Neural progenitor cell (in vitro differentiated cells): ENCODE results near the gene ZNF524. TPM values are rescaled to one million over a fixed set of nuclear protein-coding genes. Genes with fewer than 3 reads are reported as not detected.

Experiments
- DNase-seq: peaks from one replicate; pipeline ENCODE4 v3.0.0-alpha.2; 2016; ENCODE audit warnings: low spot score
- H2AFZ ChIP-seq: fragments of 200-600 bp; sonication (generic); replicated peaks from 2 replicates; pipeline ENCODE4 v1.6.1; 2016; ENCODE audit warnings: antibody characterized with exemption
- H3F3A ChIP-seq: fragments of 200-600 bp; sonication (generic); 2 replicates; pipeline ENCODE4 v1.6.1; 2016; ENCODE audit warnings: antibody characterized with exemption, low read depth
- H3K27ac ChIP-seq: fragments of 200-600 bp; sonication (generic); 2 replicates; pipeline ENCODE4 v1.5.1; 2016; ENCODE audit warnings: mild to moderate bottlenecking
- H3K27me3 ChIP-seq: fragments of 200-600 bp; sonication (generic); 2 replicates; pipeline ENCODE4 v1.6.1; 2016; ENCODE audit warnings: mild to moderate bottlenecking, moderate library complexity
- H3K36me3 ChIP-seq: fragments of 200-600 bp; sonication (generic); 2 replicates; pipeline ENCODE4 v1.5.1; 2016
- H3K4me1 ChIP-seq: fragments of 200-600 bp; sonication (generic); 2 replicates; pipeline ENCODE4 v1.6.1; 2016; ENCODE audit warnings: mixed run types
- H3K4me2 ChIP-seq: fragments of 200-600 bp; sonication (generic); 2 replicates; pipeline ENCODE4 v1.6.1; 2016
- H3K4me3 ChIP-seq: fragments of 200-600 bp; sonication (generic); 2 replicates; pipeline ENCODE4 v1.5.1; 2016
- H3K79me2 ChIP-seq: fragments of 200-600 bp; sonication (generic); 2 replicates; pipeline ENCODE4 v1.6.1; 2016; ENCODE audit warnings: low read depth
- H3K9ac ChIP-seq: fragments of 200-600 bp; sonication (generic); 2 replicates; pipeline ENCODE4 v1.6.1; 2016
- H3K9me3 ChIP-seq: fragments of 200-600 bp; sonication (generic); 2 replicates; pipeline ENCODE4 v1.5.1; 2016; ENCODE audit warnings: low read depth
- H4K20me1 ChIP-seq: fragments of 200-600 bp; sonication (generic); 2 replicates; pipeline ENCODE4 v1.6.1; 2016; ENCODE audit warnings: low read depth
- H3K27ac Mint-ChIP-seq: 3 replicates; pipeline ENCODE4 v1.8.0; 2021; ENCODE audit warnings: mixed read lengths
- H3K27me3 Mint-ChIP-seq: 2 replicates; pipeline ENCODE4 v1.8.0; 2022; ENCODE audit warnings: low read depth, mild to moderate bottlenecking, inconsistent platforms, moderate library complexity, mixed read lengths; ENCODE audit not compliant: insufficient read depth
- H3K36me3 Mint-ChIP-seq: 3 replicates; pipeline ENCODE4 v1.8.0; 2021; ENCODE audit warnings: mixed read lengths
- H3K4me1 Mint-ChIP-seq: 3 replicates; pipeline ENCODE4 v1.8.0; 2021; ENCODE audit warnings: mixed read lengths
- H3K4me3 Mint-ChIP-seq: 3 replicates; pipeline ENCODE4 v1.8.0; 2021; ENCODE audit warnings: mild to moderate bottlenecking, moderate library complexity, mixed read lengths
- H3K9me3 Mint-ChIP-seq: 3 replicates; pipeline ENCODE4 v1.8.0; 2020; ENCODE audit warnings: mixed read lengths
- CTCF ChIP-seq: fragments of 200-600 bp; sonication (generic); IDR thresholded peaks from 2 replicates; pipeline ENCODE4 v1.5.1; 2017; ENCODE audit warnings: antibody characterized with exemption, mild to moderate bottlenecking
- EZH2 ChIP-seq: fragments of 200-600 bp; sonication (generic); IDR thresholded peaks from 2 replicates; pipeline ENCODE4 v1.6.1; 2017; ENCODE audit warnings: antibody characterized with exemption, mild to moderate bottlenecking, moderate library complexity
- EZH2phosphoT487 ChIP-seq: fragments of 200-600 bp; sonication (generic); IDR thresholded peaks from 2 replicates; pipeline ENCODE4 v1.6.1; 2017; ENCODE audit warnings: antibody characterized with exemption
- total RNA-seq: library from RNA; depleted of rRNA; stranded (reverse); fragments of >200 nt; gene quantifications from 2 replicates; pipeline ENCODE4 v1.2.3, GENCODE V29; 2015; ENCODE audit warnings: low replicate concordance

Gene ZNF524
- total RNA-seq, 1 donor from 2014 or later = 3.2 TPM

- Mint-ChIP-seq H3K27ac (peak overlapping the region; percentile 8), H3K27me3 (peaks cover 7% of the 10 kb centered on the region), H3K4me3 (peak overlapping the region; percentile 98), H3K36me3 (peaks cover 38% of the 10 kb centered on the region), H3K4me1 (peaks cover 29% of the 10 kb centered on the region), H3K9me3 (peaks cover 14% of the 10 kb centered on the region)
- Histone ChIP-seq H3K4me2 (peak overlapping the region; percentile 72), H3K27me3 (no peaks in the 10 kb centered on the region), H3F3A (peaks cover 52% of the 10 kb centered on the region), H3K36me3 (peaks cover 17% of the 10 kb centered on the region), H3K9me3 (no peaks in the 10 kb centered on the region), H3K4me3 (peak overlapping the region; percentile 73), H3K4me1 (peaks cover 6% of the 10 kb centered on the region), H3K9ac (peak overlapping the region; percentile 92), H3K79me2 (peaks cover 16% of the 10 kb centered on the region), H2AFZ (no peak overlapping the region), H3K27ac (peak overlapping the region; percentile 98), H4K20me1 (no peaks in the 10 kb centered on the region)
- no peak for TF ChIP-seq CTCF
- no peak for TF ChIP-seq EZH2phosphoT487
- TF ChIP-seq EZH2 = no peak
- peak; percentile 96 for DNase-seq
These were observed 1.2 kb upstream of the ZNF524 start for GRCh38 chr19:55598719-55599467.

- Histone ChIP-seq H3K4me1 (peaks cover 6% of the 10 kb centered on the region), H3K9me3 (no peaks in the 10 kb centered on the region), H3K9ac (peak within 1 kb of the TSS; percentile 92), H3K27me3 (no peaks in the 10 kb centered on the region), H3F3A (peaks cover 58% of the 10 kb centered on the region), H3K4me2 (peak within 1 kb of the TSS; percentile 89), H3K79me2 (peaks cover 16% of the 10 kb centered on the region), H3K27ac (peak within 1 kb of the TSS; percentile 98), H4K20me1 (no peaks in the 10 kb centered on the region), H3K4me3 (peak within 1 kb of the TSS; percentile 73), H3K36me3 (peaks cover 17% of the 10 kb centered on the region), H2AFZ (peak within 1 kb of the TSS; percentile 85)
- peak within 1 kb of the TSS; percentile 100 for H3K27ac Mint-ChIP-seq
- H3K9me3 Mint-ChIP-seq = peaks cover 14% of the 10 kb centered on the region
- peak; percentile 99 for DNase-seq
- H3K36me3 Mint-ChIP-seq = peaks cover 38% of the 10 kb centered on the region
- peaks cover 7% of the 10 kb centered on the region for H3K27me3 Mint-ChIP-seq
- peaks cover 30% of the 10 kb centered on the region for H3K4me1 Mint-ChIP-seq
- peak within 1 kb of the TSS; percentile 98 for H3K4me3 Mint-ChIP-seq
- TF ChIP-seq CTCF (no peak), EZH2 (no peak), EZH2phosphoT487 (no peak)
These were observed 633 bp upstream of the ZNF524 start, which contains the start of gene FIZ1 for GRCh38 chr19:55599468-55599841. Gene FIZ1, minus strand, starts transcription at chr19:55599517. Its CDS starts 1,652 bp downstream, at chr19:55597865.

GRCh38 chr19:55600662-55601028 is 557 bp downstream of the ZNF524 start:
- peak overlapping the region; percentile 89 for H3K27ac Mint-ChIP-seq
- H3K79me2 ChIP-seq = peaks cover 16% of the 10 kb centered on the region
- H3F3A ChIP-seq = peaks cover 67% of the 10 kb centered on the region
- peaks cover 7% of the 10 kb centered on the region for H3K27me3 Mint-ChIP-seq
- peaks cover 13% of the 10 kb centered on the region for H3K9me3 Mint-ChIP-seq
- peaks cover 27% of the 10 kb centered on the region for H3K36me3 Mint-ChIP-seq
- H3K27ac ChIP-seq = peak overlapping the region; percentile 98
- H3K36me3 ChIP-seq = peaks cover 6% of the 10 kb centered on the region
- H4K20me1 ChIP-seq = no peaks in the 10 kb centered on the region
- H3K4me1 Mint-ChIP-seq = peaks cover 35% of the 10 kb centered on the region
- no peaks in the 10 kb centered on the region for H3K27me3 ChIP-seq
- no peaks in the 10 kb centered on the region for H3K9me3 ChIP-seq
- TF ChIP-seq EZH2 (no peak), CTCF (no peak), EZH2phosphoT487 (no peak)
- DNase-seq = no peak
- peaks cover 6% of the 10 kb centered on the region for H3K4me1 ChIP-seq
- H3K4me3 ChIP-seq = peak overlapping the region; percentile 73
- no peak overlapping the region for H2AFZ ChIP-seq
- H3K4me3 Mint-ChIP-seq = peak overlapping the region; percentile 86
- H3K9ac ChIP-seq = no peak overlapping the region
- peak overlapping the region; percentile 89 for H3K4me2 ChIP-seq
